ENCODE measurements around the gene ACSF2. TPM values are rescaled to one million over a fixed set of nuclear protein-coding genes. Genes with fewer than 3 reads are reported as not detected.
A peak's percentile ranks its signal among the peaks of the same experiment; 100 is the strongest.

ACSF2 gene
- total and polyA plus RNA-seq, 2 donors (not counting 3 experiments of a cell fraction or from before 2014, with no cell fraction given): 33.2 to 37.2 TPM

GRCh38 chr17:50478391-50479381, 52.7 kb downstream of the ACSF2 start, which contains the start of gene RSAD1:
RSAD1 (plus strand) TSS chr17:50478860; CDS start chr17:50478885, 25 bp downstream.
- FAIRE-seq (peak; percentile 89), DNase-seq (ENCODE audit: low read depth, low spot score) (peak; percentile 88)
- no peaks in the 10 kb centered on the region for H3K9me3 ChIP-seq (replicated peaks; ENCODE audit: control insufficient read depth, insufficient read depth, low read length)
- H3K79me2 ChIP-seq (ENCODE audit: control insufficient read depth, insufficient read depth, low read length): peaks cover 8% of the 10 kb centered on the region
- BruUV-seq (replicated peaks): TSS peak; percentile 40
- dilution Hi-C loops (cut with MboI; ENCODE audit: extremely low pct_ligation_motif_present, low sequenced_read_pairs): no loop called here
- peaks cover 7 to 17% of the 10 kb centered on the region in 2 experiments for H3K27me3 ChIP-seq (ENCODE audit: control insufficient read depth in 2 of 2, insufficient read depth in 2 of 2, low read length in 2 of 2)
- peak within 1 kb of the TSS; percentile 50 for H2AFZ ChIP-seq (ENCODE audit: low read depth, low read length)
- H3K27ac ChIP-seq (ENCODE audit: insufficient read depth, low read depth, low read length): peak within 1 kb of the TSS; percentile 39
- H3K4me2 ChIP-seq (ENCODE audit: insufficient read depth, low read length): peak within 1 kb of the TSS; percentile 95
- peak within 1 kb of the TSS; percentile 76 for H3K9ac ChIP-seq (replicated peaks; ENCODE audit: extremely low read depth, insufficient read depth, low read length)
- intact Hi-C loops (cut with micrococcal nuclease): loop anchor here (1.0 to 2.0 kb wide), 4 partner anchors 52 to 278 kb away; partner anchors contain the start of genes ACSF2 and LRRC59
- peak within 1 kb of the TSS; percentile 58 to 85 (median 79) for H3K4me3 ChIP-seq (replicated peaks in 1 of 3; ENCODE audit: insufficient read depth in 1 of 3, low read depth in 1 of 3, low read length in 3 of 3)
- H3K36me3 ChIP-seq (ENCODE audit: control insufficient read depth in 2 of 2, extremely low read depth in 1 of 2, insufficient read depth in 2 of 2, low read length in 2 of 2): peaks cover 2 to 3% of the 10 kb centered on the region in 2 experiments
- H3K9me1 ChIP-seq (replicated peaks; ENCODE audit: control insufficient read depth, extremely low read depth, insufficient read depth, low read length): no peaks in the 10 kb centered on the region
- CTCF ChIA-PET: interaction anchor here (0.6 to 2.4 kb wide), 28 partner anchors 8 to 365 kb away, joined by 3 to 44 read pairs (median 4); partner anchors contain the start of genes CHAD, LRRC59 and XYLT2
- no peaks in the 10 kb centered on the region for H4K20me1 ChIP-seq (replicated peaks; ENCODE audit: control insufficient read depth, extremely low read depth, insufficient read depth, low read length)
- POLR2A ChIA-PET: interaction anchor here (2.1 kb wide), 1 partner anchor 81 kb away, joined by 8 read pairs; the partner anchor contains the start of gene LRRC59
- no peak for TF ChIP-seq GATA2 (IDR thresholded peaks at IDR 0.05; ENCODE audit: insufficient read depth, insufficient read length, low read depth, low read length)
- TF ChIP-seq FOS (IDR thresholded peaks at IDR 0.05; ENCODE audit: borderline replicate concordance, insufficient read depth, low read length): no peak
- TF ChIP-seq, protein P1, sequence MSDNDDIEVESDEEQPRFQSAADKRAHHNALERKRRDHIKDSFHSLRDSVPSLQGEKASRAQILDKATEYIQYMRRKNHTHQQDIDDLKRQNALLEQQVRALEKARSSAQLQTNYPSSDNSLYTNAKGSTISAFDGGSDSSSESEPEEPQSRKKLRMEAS (IDR thresholded peaks at IDR 0.05; ENCODE audit: insufficient read depth, insufficient read length): no peak
- TF ChIP-seq CTCF (IDR thresholded peaks at IDR 0.05; ENCODE audit: extremely low read depth in 1 of 2, insufficient read depth in 1 of 2, low read depth in 1 of 2, low read length in 2 of 2): peak; percentile 77 to 88
- TF ChIP-seq EZH2 (IDR thresholded peaks at IDR 0.05; ENCODE audit: borderline replicate concordance, low read depth, low read length, severe bottlenecking): no peak
- no peak for TF ChIP-seq MYC (IDR thresholded peaks at IDR 0.05; ENCODE audit: low read depth, low read length)
- TF ChIP-seq POLR2AphosphoS5 (IDR thresholded peaks at IDR 0.05; ENCODE audit: insufficient read depth, low read depth, low read length): peak; percentile 97
- no peak for TF ChIP-seq JUN (IDR thresholded peaks at IDR 0.05; ENCODE audit: borderline replicate concordance, insufficient read depth, insufficient read length, low read depth)
- peak; percentile 94 for TF ChIP-seq POLR2A (IDR thresholded peaks at IDR 0.05; ENCODE audit: low read depth, low read length)
- H3K4me1 ChIP-seq (ENCODE audit: control insufficient read depth, extremely low read depth, insufficient read depth, low read length): peaks cover 20% of the 10 kb centered on the region

All from endothelial cell of umbilical vein (primary cell).